NT2/D1 (cell line): Measurements from ENCODE around the gene ZDHHC8.

Source experiments
- SUZ12 ChIP-seq: IDR thresholded peaks from 2 replicates; pipeline ENCODE4 v1.6.1; 2011; ENCODE audit not compliant: insufficient read length, insufficient read depth; ENCODE audit errors: extremely low read depth
- YY1 ChIP-seq: IDR thresholded peaks from 2 replicates; pipeline ENCODE4 v1.6.1; 2011; ENCODE audit not compliant: insufficient read length, insufficient read depth
- ZNF274 ChIP-seq: IDR thresholded peaks from 2 replicates; pipeline ENCODE4 v1.6.1; 2011; ENCODE audit warnings: mild to moderate bottlenecking, low read depth, low read length

GRCh38 chr22:20116951-20117632 lies 14.5 kb upstream of the ZDHHC8 start, which contains the start of gene TRMT2A:
- TF ChIP-seq ZNF274 (no peak), SUZ12 (no peak), YY1 (no peak)
